Measurements from ENCODE around the gene HEPACAM2.

The HEPACAM2 gene

GRCh38 chr7:93202594-93203250, 23.5 kb downstream of the HEPACAM2 start:
- no peak for DNase-seq

DNA sequence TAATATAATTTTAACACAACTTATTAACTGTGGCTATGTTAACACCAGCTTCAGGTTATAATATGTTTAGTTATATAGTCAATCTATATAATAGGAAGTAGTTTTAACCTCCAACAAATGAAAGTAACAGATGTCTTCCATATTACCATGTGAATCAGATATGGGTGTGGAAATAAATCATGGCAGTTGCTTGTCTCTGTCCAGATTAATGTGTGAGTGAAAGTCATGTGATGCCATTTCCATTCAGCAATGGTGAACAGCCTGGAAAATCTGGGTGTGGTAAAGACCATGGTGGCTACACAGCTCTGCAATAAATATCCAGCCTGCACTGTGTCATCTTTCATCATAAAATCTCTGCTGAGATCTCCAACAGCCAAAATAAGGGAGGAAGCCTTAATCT, 27.8 kb downstream of the HEPACAM2 start:
- DNase-seq = no peak

GRCh38 chr7:93196336-93196735, 29.9 kb downstream of the HEPACAM2 start:
- DNase-seq = no peak

- DNase-seq = no peak
These were observed 31.9 kb downstream of the HEPACAM2 start for GRCh38 chr7:93194386-93194785.

- no peak for DNase-seq
These were observed 37.2 kb downstream of the HEPACAM2 start for GRCh38 chr7:93188870-93189634.

DNA sequence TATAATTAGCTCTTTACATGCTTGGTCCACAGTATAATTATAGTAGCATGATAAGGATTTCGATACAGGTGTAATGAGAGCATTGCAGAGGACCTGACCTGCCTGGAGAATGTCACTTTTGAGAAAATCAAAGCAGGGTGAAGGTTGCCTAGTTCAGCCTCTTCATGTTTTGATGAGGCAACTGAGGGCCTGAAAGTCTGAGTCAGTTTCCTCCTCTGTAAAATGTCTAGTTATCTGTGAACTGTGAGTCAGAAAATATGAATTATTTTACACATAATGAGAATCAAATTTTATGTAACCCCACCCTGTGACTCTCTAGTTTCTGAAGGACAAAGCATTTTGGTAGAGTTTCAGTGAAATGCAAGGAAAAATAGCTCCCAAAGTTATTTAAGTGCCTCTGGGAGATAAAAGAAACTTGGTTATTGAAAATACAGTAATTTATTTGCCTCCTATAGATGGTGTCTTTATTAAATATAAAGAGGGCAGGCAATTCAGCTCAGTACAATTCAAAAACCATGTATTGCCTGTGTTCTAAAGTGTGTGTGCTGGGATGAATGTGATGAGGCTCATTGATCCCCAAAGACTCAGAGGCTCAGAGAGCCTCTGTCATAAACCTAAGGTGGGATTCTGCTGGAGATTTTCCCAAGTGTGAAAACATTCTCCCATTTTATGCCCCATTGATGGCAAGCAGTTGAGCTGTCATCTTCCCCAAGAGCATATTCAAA, 40.8 kb downstream of the HEPACAM2 start:
- no peak for DNase-seq

DNA sequence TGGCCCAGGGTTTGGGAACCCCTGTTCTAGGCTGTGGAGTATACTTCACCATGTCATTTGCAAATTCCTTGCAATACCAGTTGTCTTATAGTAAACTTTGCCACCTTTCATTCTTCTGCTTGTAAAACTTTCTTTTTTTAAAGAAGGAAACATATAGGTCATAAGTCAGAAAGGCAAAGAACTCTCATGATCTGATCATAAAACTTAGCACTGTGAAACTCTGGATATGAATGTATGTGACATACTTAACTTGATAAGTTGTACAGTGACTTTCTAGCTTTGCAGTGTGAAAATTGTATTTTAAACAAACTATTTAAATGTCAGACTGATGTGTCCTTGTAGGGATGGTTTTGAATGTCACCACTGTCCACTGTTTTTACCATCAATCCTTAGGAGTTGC, 47.1 kb downstream of the HEPACAM2 start:
- DNase-seq = no peak

- DNase-seq = no peak
These were observed 48.1 kb downstream of the HEPACAM2 start for GRCh38 chr7:93178213-93178612.

DNA sequence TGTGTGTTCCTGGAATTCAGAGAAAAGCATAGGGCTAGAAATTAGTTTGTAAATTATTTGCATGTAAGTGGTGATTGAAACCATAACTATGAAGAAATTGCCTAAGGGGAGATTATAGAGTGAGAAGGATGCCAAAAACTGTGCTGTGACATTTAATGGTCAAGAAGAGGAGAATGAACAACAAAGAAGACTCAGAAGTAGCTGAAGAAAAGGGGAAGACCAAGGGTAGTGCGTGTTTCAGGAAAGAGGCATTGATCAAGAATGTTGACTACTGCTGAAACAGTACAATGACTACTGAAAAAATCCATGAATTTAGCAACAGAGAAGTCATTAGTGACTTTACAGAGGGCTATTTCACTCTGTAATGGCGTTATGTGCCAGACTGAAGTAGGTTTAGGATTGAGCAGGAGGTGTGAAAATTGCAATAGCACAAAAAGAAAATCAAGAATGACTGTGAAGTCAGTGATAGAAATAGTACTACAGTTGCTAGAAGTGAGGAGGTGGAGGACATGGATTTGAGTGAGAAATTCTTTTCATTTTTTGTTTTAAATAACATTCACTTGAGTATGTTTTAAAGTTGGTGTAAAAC, 49.2 kb downstream of the HEPACAM2 start:
- DNase-seq = no peak

DNA sequence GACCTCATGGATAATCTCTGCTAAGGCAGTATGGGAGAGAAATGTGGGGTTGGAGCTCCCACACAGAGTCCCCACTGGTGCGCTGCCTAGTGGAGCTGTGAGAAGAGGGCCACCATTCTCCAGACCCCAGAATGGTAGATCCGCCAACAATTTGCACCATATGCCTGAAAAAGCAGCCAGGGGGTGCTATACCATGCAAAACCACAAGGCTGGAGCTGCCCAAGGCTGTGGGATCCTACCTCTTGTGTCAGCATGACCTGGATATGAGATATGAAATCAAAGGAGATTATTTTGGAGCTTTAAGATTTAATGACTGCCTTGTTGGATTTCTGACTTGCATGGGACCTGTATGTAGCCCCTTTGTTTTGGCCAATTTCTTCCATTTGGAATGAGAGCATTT, 51.0 kb downstream of the HEPACAM2 start:
- DNase-seq = no peak

GRCh38 chr7:93172683-93173082, 53.6 kb downstream of the HEPACAM2 start:
- DNase-seq = no peak

DNA sequence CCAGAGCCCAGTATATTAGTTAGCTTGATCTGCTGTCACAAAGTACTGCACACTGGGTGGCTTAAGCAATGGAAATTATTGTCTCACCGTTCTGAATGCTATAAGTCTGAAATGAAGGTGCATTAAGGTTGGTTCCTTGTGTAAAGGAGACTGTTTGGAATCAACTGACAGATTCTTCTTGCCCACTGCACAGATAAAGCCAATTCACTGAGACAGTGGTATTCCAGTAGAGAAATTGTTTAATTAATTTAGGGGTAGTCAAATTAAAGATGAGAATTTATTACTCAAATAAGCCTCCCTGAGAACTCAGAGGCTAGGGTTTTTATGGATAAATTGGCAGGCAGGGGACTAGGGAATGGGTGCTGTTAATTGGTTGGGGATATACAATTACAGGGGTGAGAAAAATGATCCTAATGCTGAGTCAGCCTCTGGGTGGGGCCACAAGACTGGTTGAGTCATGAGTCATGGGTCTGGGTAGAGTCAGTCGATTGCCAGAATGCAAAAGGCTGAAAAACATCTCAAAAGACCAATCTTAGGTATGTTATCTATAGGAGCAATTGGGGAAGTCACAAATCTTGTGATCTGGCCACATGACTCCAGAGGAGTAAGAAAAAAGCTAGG, 54.6 kb downstream of the HEPACAM2 start:
- DNase-seq = no peak

DNA sequence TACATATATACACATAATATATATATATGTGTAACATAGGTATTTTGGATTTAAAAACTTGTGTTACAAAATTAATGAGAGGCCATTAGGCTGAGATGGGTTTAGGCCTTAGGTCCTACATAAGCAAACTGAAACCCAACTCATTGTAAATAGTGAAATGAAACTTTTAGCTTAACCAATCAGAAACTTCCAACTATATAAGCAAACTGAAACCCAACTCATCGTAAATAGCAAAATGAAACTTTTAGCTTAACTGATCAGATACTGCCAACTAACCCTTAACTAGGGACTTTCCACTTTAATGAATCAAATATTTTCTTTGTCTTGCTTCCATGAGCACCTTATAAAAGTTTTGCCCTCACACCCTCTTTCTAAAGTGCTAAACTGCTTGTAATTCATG, 60.8 kb downstream of the HEPACAM2 start:
- no peak for DNase-seq

DNA sequence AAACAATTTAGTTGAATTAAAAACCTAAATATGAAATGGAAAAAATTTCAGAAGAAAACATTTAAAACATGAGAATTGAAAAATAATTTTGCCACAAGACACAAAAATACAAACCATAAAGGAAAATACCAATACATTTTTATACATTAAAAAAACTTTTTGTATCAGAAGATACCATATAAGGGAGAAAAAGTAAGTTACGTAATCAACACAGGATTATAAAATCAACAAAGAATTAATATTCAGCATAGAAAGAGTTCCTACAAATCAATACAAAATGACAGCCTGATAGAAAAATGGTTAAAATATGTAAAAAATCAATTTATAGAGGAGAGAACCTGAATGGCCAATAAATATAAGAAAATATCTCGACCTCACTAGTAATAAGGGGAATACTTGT, 61.5 kb downstream of the HEPACAM2 start:
- DNase-seq = no peak

GRCh38 chr7:93161181-93161762, 65.0 kb downstream of the HEPACAM2 start:
- no peak for DNase-seq

GRCh38 chr7:93160410-93160809, 65.9 kb downstream of the HEPACAM2 start:
- no peak for DNase-seq

DNA sequence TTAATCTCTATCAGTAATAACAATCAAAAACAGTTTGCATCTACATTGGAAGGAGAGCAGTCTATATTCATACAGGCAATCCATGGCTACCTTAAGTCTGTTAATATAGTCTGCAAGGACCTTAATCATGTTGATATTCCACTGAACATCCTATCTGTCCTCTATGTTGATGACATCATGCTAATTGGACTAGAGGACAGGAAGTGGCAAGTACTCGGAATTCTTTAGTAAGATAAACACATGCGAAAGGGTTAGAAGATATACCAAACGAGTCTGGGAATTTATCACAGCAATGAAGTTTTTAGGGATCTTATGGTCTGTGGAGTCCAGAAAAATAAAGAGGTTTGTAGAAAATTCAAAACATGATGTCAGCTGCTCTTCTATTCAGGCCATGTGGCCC, 66.8 kb downstream of the HEPACAM2 start:
- no peak for DNase-seq

- no peak for DNase-seq
These were observed 69.4 kb downstream of the HEPACAM2 start for GRCh38 chr7:93156884-93157283.

GRCh38 chr7:93150200-93150835, 76.0 kb downstream of the HEPACAM2 start:
- no peak for DNase-seq

GRCh38 chr7:93148727-93149126, 77.5 kb downstream of the HEPACAM2 start:
- peak; percentile 2 for DNase-seq

DNA sequence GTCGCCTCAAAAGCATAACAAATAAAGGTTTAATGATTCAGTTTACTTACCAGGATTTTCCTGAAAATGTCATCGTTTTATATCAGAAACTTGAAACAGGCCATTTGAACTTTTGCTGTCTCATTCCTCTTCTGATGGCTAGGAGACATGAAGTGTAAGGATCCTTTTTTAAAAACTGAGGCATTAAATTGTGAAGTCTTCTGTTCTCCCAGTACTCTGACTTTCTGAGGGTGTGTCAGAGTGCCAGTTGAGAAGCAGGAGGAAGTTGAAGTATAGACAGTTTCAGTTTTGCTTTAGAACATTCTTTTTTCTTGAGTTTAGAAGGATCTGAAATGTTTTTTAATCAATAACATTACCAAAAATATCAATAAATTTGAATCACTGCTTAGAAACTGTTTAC, 78.1 kb downstream of the HEPACAM2 start, which contains the start of gene SAMD9L:
Gene SAMD9L (minus strand): TSS at position 242 of the 400 bp plus-strand sequence. CDS start 12,414 bp downstream, outside the sequence.
- DNase-seq = peak; percentile 5

GRCh38 chr7:93147363-93147762, 78.9 kb downstream of the HEPACAM2 start:
- peak; percentile 14 for DNase-seq
